Smooth muscle cell (in vitro differentiated cells): ENCODE data around the gene DAAM2. TPM values are rescaled to one million over a fixed set of nuclear protein-coding genes. Genes with fewer than 3 reads are reported as not detected.

Experiments
- DNase-seq: peaks from one replicate; lab custom pipeline; 2025; ENCODE audit not compliant: unreplicated experiment; lab: John Stamatoyannopoulos, UW
- H2AFZ ChIP-seq: fragments of 200-600 bp; sonication (generic); 2 replicates; pipeline ENCODE4 v1.6.0; 2016; ENCODE audit warnings: antibody characterized with exemption, low read depth, mild to moderate bottlenecking
- H3F3A ChIP-seq: fragments of 200-600 bp; sonication (generic); 2 replicates; pipeline ENCODE4 v1.6.0; 2017; ENCODE audit warnings: antibody characterized with exemption, low read depth
- H3K27ac ChIP-seq: fragments of 200-600 bp; sonication (generic); 2 replicates; pipeline ENCODE4 v1.5.1; 2016; ENCODE audit warnings: low read depth, mild to moderate bottlenecking
- H3K27me3 ChIP-seq: fragments of 200-600 bp; sonication (generic); 2 replicates; pipeline ENCODE4 v1.6.1; 2016; ENCODE audit warnings: low read depth, mild to moderate bottlenecking
- H3K36me3 ChIP-seq: fragments of 200-600 bp; sonication (generic); 2 replicates; pipeline ENCODE4 v1.5.1; 2016; ENCODE audit warnings: low read depth
- H3K4me1 ChIP-seq: fragments of 200-600 bp; sonication (generic); 2 replicates; pipeline ENCODE4 v1.5.1; 2016; ENCODE audit warnings: low read depth
- H3K4me2 ChIP-seq: fragments of 200-600 bp; sonication (generic); 2 replicates; pipeline ENCODE4 v1.6.0; 2016; ENCODE audit warnings: mild to moderate bottlenecking
- H3K4me3 ChIP-seq: fragments of 200-600 bp; sonication (generic); 2 replicates; pipeline ENCODE4 v1.5.1; 2016; ENCODE audit warnings: mild to moderate bottlenecking
- H3K79me2 ChIP-seq: fragments of 200-600 bp; sonication (generic); 2 replicates; pipeline ENCODE4 v1.6.0; 2016; ENCODE audit warnings: low read depth, mild to moderate bottlenecking
- H3K9ac ChIP-seq: fragments of 200-600 bp; sonication (generic); 2 replicates; pipeline ENCODE4 v1.6.0; 2016; ENCODE audit warnings: low read depth
- H3K9me3 ChIP-seq: fragments of 200-600 bp; sonication (generic); replicated peaks from 2 replicates; pipeline ENCODE4 v1.5.1; 2016; ENCODE audit warnings: low read depth
- H4K20me1 ChIP-seq: fragments of 200-600 bp; sonication (generic); 2 replicates; pipeline ENCODE4 v1.6.0; 2016; ENCODE audit warnings: low read depth
- CTCF ChIP-seq: fragments of 200-600 bp; sonication (generic); IDR thresholded peaks from 2 replicates; pipeline ENCODE4 v1.5.1; 2017; ENCODE audit warnings: borderline replicate concordance, mild to moderate bottlenecking, antibody characterized with exemption; ENCODE audit not compliant: insufficient read depth, poor library complexity, severe bottlenecking
- WGBS: methylation state at CpG from one replicate; pipeline ENCODE4 v1.1.7; 2016; ENCODE audit warnings: low lambda C conversion rate; 5-methylcytosine and 5-hydroxymethylcytosine counted together
- polyA plus RNA-seq: library from polyadenylated mRNA; unstranded; fragments of >200 nt; fragmentation: Nextera tagmentation; extraction: Ambion mirVana; gene quantifications from 2 replicates; pipeline ENCODE4 v1.2.1, GENCODE V29; 2016
- total RNA-seq: library from RNA; depleted of rRNA; stranded (reverse); fragments of >200 nt; gene quantifications from 2 replicates; pipeline ENCODE4 v1.2.3, GENCODE V29; 2014

DAAM2 gene
- total and polyA plus RNA-seq, 2 experiments from 2014 or later = 26.5 to 29.8 TPM

GRCh38 chr6:39925191-39925930 lies 133.2 kb downstream of the DAAM2 start:
- H3K9ac ChIP-seq = no peak overlapping the region
- WGBS = 97% methylated on average over 22 of the region's 22 CpGs

GRCh38 chr6:39925931-39926290 lies 133.7 kb downstream of the DAAM2 start:
- Histone ChIP-seq H3K9me3 (no peaks in the 10 kb centered on the region), H3K4me2 (no peak overlapping the region), H3K9ac (no peak overlapping the region), H3K27me3 (no peaks in the 10 kb centered on the region), H3K4me1 (no peaks in the 10 kb centered on the region), H4K20me1 (no peaks in the 10 kb centered on the region), H3K27ac (no peak overlapping the region), H3K36me3 (no peaks in the 10 kb centered on the region), H3F3A (no peaks in the 10 kb centered on the region), H3K4me3 (no peak overlapping the region), H2AFZ (no peak overlapping the region), H3K79me2 (no peaks in the 10 kb centered on the region)
- WGBS = 90% methylated on average over 3 of the region's 3 CpGs
- no peak for TF ChIP-seq CTCF
- no peak for DNase-seq

More at GRCh38 chr6:39925191-39925930, 133.2 kb downstream of the DAAM2 start:
- no peak overlapping the region for H3K4me3 ChIP-seq
- DNase-seq = no peak
- no peak overlapping the region for H3K4me2 ChIP-seq
- H3K79me2 ChIP-seq = no peaks in the 10 kb centered on the region
- H3K27ac ChIP-seq = no peak overlapping the region
- H2AFZ ChIP-seq = no peak overlapping the region
- H3F3A ChIP-seq = no peaks in the 10 kb centered on the region
- no peaks in the 10 kb centered on the region for H3K36me3 ChIP-seq
- H4K20me1 ChIP-seq = no peaks in the 10 kb centered on the region
- no peak for TF ChIP-seq CTCF
- H3K27me3 ChIP-seq = no peaks in the 10 kb centered on the region
- no peaks in the 10 kb centered on the region for H3K9me3 ChIP-seq
- no peaks in the 10 kb centered on the region for H3K4me1 ChIP-seq

- DNase-seq = no peak
- H3K27ac ChIP-seq = no peak overlapping the region
- no peak overlapping the region for H3K4me3 ChIP-seq
- no peaks in the 10 kb centered on the region for H3F3A ChIP-seq
- H3K9me3 ChIP-seq = no peaks in the 10 kb centered on the region
- H3K4me1 ChIP-seq = no peaks in the 10 kb centered on the region
- no peak overlapping the region for H3K9ac ChIP-seq
- 92% methylated on average over 3 of the region's 3 CpGs for WGBS
- H3K79me2 ChIP-seq = no peaks in the 10 kb centered on the region
- no peaks in the 10 kb centered on the region for H4K20me1 ChIP-seq
- no peaks in the 10 kb centered on the region for H3K27me3 ChIP-seq
- H2AFZ ChIP-seq = no peak overlapping the region
- no peaks in the 10 kb centered on the region for H3K36me3 ChIP-seq
- no peak for TF ChIP-seq CTCF
- H3K4me2 ChIP-seq = no peak overlapping the region
Measured at GRCh38 chr6:39926668-39927067, 134.5 kb downstream of the DAAM2 start.

- H3K9ac ChIP-seq = no peak overlapping the region
Measured at GRCh38 chr6:39927159-39927558, 135.0 kb downstream of the DAAM2 start.

More at GRCh38 chr6:39927159-39927558, 135.0 kb downstream of the DAAM2 start:
- Histone ChIP-seq H3K27me3 (no peaks in the 10 kb centered on the region), H3K36me3 (no peaks in the 10 kb centered on the region), H4K20me1 (no peaks in the 10 kb centered on the region), H3K4me1 (no peaks in the 10 kb centered on the region), H3K9me3 (no peaks in the 10 kb centered on the region), H3K27ac (no peak overlapping the region), H3K4me3 (no peak overlapping the region), H3K4me2 (no peak overlapping the region), H2AFZ (no peak overlapping the region), H3K79me2 (no peaks in the 10 kb centered on the region), H3F3A (no peaks in the 10 kb centered on the region)
- TF ChIP-seq CTCF = no peak
- no peak for DNase-seq
- WGBS = 81% methylated on average over 11 of the region's 11 CpGs
